HG03095 (cell line): ENCODE measurements around the gene GSTM5.
"Not testable (repeated sequence)": the region's sequence is repeated elsewhere in the genome, so short reads cannot be mapped to it uniquely, and the experiment has no call there.

Source experiments
- ATAC-seq: cut with Tn5 transposase; IDR thresholded peaks from one replicate; pipeline ENCODE4 v1.9.1; 2021; ENCODE audit warnings: moderate library complexity; ENCODE audit not compliant: unreplicated experiment

Gene GSTM5

DNA sequence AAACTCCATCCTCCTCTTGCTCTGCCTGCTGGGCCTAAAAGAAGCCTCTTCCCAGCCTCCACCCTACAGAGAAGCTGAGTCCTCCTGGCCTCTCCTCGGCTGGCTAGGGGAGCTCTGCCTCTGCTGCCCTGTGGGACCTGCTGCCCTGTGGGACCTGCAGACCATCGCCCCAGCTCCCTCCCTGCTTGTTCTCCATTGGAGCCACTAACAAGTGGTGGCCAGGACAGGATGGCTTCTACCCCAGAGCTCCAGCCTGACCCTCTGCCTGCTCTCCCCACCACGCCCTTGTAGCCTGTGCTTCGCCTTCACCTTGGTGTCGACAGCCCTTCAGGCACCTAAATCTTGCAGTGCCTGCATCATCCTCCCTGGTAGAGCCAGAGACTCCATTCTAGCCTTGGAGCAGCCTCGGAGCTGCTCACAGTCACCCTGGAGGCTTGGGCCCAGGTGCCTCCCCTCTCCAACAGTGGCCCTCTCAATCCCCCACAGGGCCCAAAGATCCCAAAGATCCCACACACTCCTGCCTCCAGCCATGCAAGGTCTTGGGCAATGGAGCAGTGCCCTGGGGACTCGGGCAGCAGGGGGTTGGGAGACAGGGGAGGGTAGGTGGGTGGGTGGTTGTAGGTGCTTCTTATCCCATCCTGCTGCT is 48.7 kb downstream of the GSTM5 start:
- ATAC-seq = no peak

DNA sequence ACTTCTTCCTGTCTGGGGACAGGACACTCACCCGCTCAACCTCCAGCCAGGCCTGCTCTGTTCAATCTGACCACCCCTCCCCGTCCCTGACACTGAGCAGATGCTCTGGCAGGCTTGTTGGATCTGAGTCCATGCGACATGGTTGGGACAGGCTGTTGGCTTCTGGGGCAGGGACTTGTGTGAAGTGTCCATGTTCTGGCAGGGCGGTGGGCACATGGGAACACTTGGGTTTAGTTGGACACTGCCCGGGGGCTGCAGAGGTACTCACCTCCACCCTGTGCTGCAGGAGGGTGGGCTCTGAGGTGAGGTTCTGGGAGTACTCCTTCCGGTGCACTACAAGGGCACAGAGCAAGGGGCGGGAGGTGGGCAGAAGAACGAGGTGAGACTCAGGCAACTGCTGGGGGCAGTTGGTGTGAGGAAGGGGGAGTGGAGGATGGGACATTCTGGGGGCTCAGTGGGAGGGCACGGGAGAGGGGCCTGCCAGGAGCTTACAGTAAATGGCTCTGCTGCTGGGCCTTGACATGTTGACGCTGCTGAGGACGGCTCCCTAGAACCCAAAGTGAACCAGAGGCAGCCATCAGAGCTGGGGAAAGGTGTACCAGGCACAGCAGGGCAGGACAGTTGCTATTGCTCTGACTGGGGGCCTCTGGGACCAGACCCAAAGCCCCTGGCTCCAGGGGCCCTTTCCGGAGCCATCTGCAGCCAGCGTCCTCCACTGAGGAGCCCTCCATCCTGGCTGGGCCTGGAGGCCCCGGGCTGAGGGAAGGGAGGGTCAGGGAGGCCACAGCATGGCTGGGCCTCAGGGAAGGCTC is 49.4 kb downstream of the GSTM5 start:
- no peak for ATAC-seq

DNA sequence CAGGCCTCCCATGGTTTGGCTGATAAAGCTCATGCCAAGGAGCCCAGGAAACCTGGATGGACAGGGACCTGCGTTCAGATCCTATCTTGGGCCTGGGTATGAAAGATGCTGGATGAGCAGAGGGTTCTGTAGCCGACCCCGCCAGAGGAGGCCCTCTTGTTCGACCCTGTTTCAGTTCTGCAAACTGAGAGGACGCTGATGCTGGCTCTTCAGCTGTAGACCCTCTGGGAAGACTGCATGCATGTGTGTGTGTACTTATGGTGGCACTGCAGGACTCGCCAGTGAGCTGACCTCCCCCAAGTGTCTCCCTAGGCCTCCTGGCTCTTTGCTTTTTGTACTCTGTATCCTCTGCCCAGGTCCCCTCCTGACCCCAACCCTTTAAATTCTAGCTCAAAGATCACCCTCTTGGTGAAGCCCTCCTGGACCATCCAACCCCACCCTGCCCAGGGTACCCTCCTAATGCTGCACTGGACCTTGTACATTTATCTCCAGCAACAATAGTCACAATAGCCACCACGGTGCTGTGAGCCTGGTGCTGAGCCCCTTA is 50.1 kb downstream of the GSTM5 start:
- ATAC-seq = no peak

- no peak for ATAC-seq
These were observed 51.0 kb downstream of the GSTM5 start for GRCh38 chr1:109762821-109763645.

- no peak for ATAC-seq
These were observed 51.8 kb downstream of the GSTM5 start, which contains the start of gene EPS8L3 for GRCh38 chr1:109763646-109764415. Gene EPS8L3 (minus strand): TSS chr1:109763923. CDS start chr1:109761749, 2,174 bp downstream.

- no peak for ATAC-seq
These were observed 52.8 kb downstream of the GSTM5 start for GRCh38 chr1:109764561-109765482.

DNA sequence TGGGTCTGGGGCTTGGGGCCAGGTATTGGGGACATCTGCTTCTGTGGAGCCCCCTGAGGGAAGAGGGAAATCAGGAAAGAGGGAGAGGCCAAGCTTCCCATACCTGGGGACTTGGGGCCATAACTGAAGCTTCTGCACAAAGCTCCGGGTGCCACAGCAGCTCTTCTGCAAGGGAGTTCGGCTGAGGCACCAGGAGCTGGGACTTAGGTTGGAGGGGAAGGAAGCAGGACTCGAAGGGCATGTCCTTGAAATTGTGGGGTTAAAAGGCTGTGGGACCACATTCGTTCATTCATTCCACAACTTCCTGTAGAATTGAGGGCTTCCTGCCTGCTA is 53.4 kb downstream of the GSTM5 start:
- no peak for ATAC-seq

DNA sequence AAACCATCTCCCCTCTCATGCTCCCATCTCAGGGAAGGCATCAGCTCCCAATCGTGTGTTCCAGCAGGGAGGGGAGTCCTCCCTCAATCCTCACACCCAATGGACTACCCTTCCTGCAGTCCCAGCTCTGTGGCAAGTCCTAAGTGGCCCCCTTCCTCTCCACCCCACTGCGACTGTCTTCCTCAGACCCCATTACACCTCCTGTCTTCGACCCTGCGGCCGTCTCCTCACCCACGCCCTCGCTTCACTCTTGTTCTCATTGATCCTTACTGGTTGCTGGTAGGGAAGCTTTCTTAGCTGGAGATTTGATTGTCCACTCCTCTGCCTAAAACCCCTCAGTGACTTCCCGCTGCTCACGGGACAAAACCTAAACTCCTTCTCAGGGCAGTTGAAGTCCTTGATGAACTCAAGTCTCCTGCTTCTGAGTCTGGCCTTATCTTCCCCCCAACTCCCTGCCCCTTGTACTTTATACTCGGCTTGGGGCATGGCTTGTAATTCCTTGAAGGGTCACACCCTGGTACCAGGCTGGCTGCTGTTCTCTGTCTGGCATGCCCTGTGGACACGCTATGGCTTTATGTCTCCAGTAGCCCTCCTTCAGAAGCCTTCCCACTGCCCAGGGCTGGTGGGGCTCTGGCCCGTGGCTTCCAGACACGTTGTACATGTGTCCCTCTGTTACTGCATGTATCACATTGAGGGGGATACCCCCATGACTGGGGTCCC is 54.0 kb downstream of the GSTM5 start:
- ATAC-seq = no peak

DNA sequence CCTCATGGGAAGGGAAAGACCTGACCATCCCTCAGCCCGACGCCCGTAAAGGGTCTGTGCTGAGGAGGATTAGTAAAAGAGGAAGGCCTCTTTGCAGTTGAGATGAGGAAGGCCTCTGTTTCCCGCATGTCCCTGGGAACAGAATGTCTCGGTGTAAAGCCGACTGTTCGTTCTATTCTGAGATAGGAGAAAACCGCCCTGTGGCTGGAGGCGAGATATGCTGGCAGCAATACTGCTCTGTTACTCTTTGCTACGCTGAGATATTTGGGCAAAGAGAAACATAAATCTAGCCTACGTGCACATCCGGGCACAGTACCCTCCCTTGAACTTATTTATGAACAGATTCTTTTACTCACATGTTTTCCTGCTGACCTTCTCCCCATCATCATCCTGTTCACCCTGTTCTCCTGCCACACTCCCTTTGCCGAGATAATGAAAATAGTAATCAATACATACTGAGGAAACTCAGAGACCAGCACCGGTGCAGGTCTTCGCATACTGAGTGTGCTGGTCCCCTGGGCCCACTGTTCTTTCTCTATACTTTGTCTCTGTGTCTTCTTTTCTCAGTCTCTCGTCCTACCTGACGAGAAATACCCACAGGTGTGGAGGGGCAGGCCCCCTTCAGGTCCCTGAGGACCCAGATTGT is 55.1 kb downstream of the GSTM5 start:
- ATAC-seq = not testable (repeated sequence)
